ENCODE results near the gene OR5AU1. TPM values are rescaled to one million over a fixed set of nuclear protein-coding genes. Genes with fewer than 3 reads are reported as not detected.

OR5AU1 gene
- total RNA-seq, 1 donor from 2014 or later = not detected

DNA sequence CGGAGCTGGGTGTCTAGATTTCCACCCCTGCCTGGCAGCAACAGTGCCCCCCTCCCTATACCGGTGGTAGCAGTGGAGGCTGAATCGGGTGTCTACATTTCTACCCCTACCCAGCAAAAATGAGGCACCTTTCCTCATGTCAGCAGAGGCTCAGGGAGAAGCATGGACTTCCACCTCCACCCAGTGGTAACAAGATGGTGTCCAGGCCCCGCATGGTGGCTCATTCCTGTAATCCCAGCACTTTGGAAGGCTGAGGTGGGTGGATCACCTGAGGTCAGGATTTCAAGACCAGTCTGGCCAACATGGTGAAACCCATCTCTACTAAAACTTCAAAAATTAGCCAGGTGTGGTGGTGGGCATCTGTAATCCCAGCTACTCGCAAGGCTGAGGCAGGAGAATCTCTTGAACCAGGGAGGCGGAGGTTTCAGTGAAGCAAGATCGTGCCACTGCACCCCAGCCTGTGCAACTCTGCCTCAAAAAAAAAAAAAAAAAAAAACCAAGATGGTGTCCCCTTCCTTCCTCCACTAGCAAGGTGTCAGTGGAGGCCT is 35.5 kb upstream of the OR5AU1 start:
- peaks cover 10% of the 10 kb centered on the region for H3K4me1 Mint-ChIP-seq (ENCODE audit: unreplicated experiment)
- no peaks in the 10 kb centered on the region for H3K36me3 Mint-ChIP-seq (ENCODE audit: unreplicated experiment)
- no peak for DNase-seq (ENCODE audit: extremely low spot score, unreplicated experiment)
- peaks cover 11% of the 10 kb centered on the region for H3K27me3 Mint-ChIP-seq (ENCODE audit: unreplicated experiment)
- H3K9me3 Mint-ChIP-seq (ENCODE audit: unreplicated experiment) = no peaks in the 10 kb centered on the region
- TF ChIP-seq, protein P1, sequence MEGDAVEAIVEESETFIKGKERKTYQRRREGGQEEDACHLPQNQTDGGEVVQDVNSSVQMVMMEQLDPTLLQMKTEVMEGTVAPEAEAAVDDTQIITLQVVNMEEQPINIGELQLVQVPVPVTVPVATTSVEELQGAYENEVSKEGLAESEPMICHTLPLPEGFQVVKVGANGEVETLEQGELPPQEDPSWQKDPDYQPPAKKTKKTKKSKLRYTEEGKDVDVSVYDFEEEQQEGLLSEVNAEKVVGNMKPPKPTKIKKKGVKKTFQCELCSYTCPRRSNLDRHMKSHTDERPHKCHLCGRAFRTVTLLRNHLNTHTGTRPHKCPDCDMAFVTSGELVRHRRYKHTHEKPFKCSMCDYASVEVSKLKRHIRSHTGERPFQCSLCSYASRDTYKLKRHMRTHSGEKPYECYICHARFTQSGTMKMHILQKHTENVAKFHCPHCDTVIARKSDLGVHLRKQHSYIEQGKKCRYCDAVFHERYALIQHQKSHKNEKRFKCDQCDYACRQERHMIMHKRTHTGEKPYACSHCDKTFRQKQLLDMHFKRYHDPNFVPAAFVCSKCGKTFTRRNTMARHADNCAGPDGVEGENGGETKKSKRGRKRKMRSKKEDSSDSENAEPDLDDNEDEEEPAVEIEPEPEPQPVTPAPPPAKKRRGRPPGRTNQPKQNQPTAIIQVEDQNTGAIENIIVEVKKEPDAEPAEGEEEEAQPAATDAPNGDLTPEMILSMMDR (IDR thresholded peaks at IDR 0.05) = no peak
- peak overlapping the region; percentile 40 for H3K4me3 Mint-ChIP-seq (ENCODE audit: unreplicated experiment)
- H3K27ac Mint-ChIP-seq (ENCODE audit: unreplicated experiment) = no peak overlapping the region

DNA sequence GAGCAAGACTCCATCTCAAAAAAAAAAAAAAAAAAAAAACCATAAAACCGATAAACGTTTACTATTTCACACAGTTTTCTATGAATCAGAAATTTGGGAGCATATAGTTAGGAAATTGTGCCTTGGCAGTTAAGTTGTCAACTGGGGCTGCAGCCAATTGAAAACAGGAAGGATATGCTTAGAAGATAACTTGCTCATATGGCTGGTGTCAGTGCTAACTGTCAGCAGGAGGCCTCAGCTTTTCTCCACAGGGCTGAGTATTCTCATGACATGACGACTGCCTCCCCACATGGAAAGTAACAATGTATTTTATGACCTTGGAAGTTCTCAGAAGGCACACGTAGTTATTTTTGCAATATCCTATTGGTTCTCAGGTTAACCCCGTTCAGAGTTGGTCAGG is 29.6 kb upstream of the OR5AU1 start:
- H3K4me3 Mint-ChIP-seq (ENCODE audit: unreplicated experiment) = no peak overlapping the region
- TF ChIP-seq, protein P1 (IDR thresholded peaks at IDR 0.05) = no peak
- H3K36me3 Mint-ChIP-seq (ENCODE audit: unreplicated experiment) = peaks cover 3% of the 10 kb centered on the region
- peaks cover 8% of the 10 kb centered on the region for H3K4me1 Mint-ChIP-seq (ENCODE audit: unreplicated experiment)
- H3K27me3 Mint-ChIP-seq (ENCODE audit: unreplicated experiment) = peaks cover 20% of the 10 kb centered on the region
- DNase-seq (ENCODE audit: extremely low spot score, unreplicated experiment) = no peak
- peaks cover 15% of the 10 kb centered on the region for H3K9me3 Mint-ChIP-seq (ENCODE audit: unreplicated experiment)
- no peak overlapping the region for H3K27ac Mint-ChIP-seq (ENCODE audit: unreplicated experiment)

DNA sequence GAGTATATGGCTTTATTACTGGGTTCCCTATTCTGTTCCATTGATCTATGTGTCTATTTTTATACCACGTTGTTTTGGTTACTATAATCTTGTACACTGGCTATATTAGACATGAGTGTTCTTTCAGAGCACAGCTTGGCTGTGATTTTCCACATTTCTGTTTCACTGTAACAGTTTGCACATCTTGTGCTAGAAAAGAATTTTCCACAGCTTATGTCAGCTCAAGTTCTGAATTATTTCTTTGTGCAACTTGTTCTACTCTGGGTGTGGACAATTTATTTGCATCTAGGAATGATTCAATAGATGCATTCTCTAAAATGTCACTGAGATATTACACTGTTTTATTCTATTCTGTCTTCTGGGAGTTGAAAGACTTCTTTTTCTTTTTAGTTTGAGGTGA is 28.4 kb upstream of the OR5AU1 start:
- peaks cover 15% of the 10 kb centered on the region for H3K9me3 Mint-ChIP-seq (ENCODE audit: unreplicated experiment)

DNA sequence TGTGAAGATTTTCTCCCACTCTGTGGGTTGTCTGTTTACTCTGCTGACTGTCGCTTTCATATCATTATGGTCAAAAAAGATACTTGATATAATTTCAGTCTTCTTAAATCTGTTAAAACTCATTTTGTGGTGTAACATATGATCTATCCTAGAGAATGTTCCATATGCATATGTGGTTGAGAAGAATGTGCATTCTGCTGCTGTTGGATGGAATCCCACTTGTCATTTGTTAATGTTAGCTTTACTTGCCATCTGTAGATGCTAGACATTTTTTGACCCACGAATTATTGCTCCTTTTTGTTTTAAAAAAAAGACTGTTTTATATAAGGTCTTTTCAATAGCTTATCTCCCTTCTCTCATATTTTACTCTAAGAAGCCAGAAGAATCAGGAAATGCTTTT is 26.3 kb upstream of the OR5AU1 start:
- no peak for DNase-seq (ENCODE audit: extremely low spot score, unreplicated experiment)
- Mint-ChIP-seq H3K27ac (ENCODE audit: unreplicated experiment) (no peak overlapping the region), H3K36me3 (ENCODE audit: unreplicated experiment) (peaks cover 3% of the 10 kb centered on the region), H3K9me3 (ENCODE audit: unreplicated experiment) (peaks cover 17% of the 10 kb centered on the region), H3K4me3 (ENCODE audit: unreplicated experiment) (no peak overlapping the region), H3K27me3 (ENCODE audit: unreplicated experiment) (peaks cover 35% of the 10 kb centered on the region), H3K4me1 (ENCODE audit: unreplicated experiment) (peaks cover 8% of the 10 kb centered on the region)
- TF ChIP-seq, protein P1 (IDR thresholded peaks at IDR 0.05) = no peak

More for the DNA sequence above, 28.4 kb upstream of the OR5AU1 start:
- no peak overlapping the region for H3K4me3 Mint-ChIP-seq (ENCODE audit: unreplicated experiment)
- H3K4me1 Mint-ChIP-seq (ENCODE audit: unreplicated experiment) = peaks cover 8% of the 10 kb centered on the region
- TF ChIP-seq, protein P1 (IDR thresholded peaks at IDR 0.05) = no peak
- no peak overlapping the region for H3K27ac Mint-ChIP-seq (ENCODE audit: unreplicated experiment)
- peaks cover 29% of the 10 kb centered on the region for H3K27me3 Mint-ChIP-seq (ENCODE audit: unreplicated experiment)
- H3K36me3 Mint-ChIP-seq (ENCODE audit: unreplicated experiment) = peaks cover 3% of the 10 kb centered on the region
- DNase-seq (ENCODE audit: extremely low spot score, unreplicated experiment) = no peak

DNA sequence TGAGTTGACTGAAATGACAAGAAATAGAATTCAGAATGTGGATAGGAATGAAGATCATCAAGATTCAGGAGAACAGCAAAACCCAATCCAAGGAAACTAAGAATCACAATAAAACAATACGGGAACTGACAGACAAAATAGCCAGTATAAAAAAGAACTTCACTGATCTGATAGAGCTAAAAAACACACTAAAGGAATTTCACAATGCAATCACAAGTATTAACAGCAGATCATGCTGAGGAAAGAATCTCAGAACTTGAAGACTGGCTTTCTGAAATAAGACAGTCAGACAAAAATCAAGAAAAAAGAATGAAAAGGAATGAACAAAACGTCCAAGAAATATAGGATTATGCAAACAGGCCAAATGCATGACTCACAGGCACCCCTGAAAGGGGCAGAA is 15.3 kb upstream of the OR5AU1 start:
- H3K27me3 Mint-ChIP-seq (ENCODE audit: unreplicated experiment) = peaks cover 48% of the 10 kb centered on the region
- H3K36me3 Mint-ChIP-seq (ENCODE audit: unreplicated experiment) = peaks cover 3% of the 10 kb centered on the region
- H3K4me3 Mint-ChIP-seq (ENCODE audit: unreplicated experiment) = no peak overlapping the region
- DNase-seq (ENCODE audit: extremely low spot score, unreplicated experiment) = no peak
- H3K9me3 Mint-ChIP-seq (ENCODE audit: unreplicated experiment) = peaks cover 17% of the 10 kb centered on the region
- TF ChIP-seq, protein P1 (IDR thresholded peaks at IDR 0.05) = no peak
- H3K27ac Mint-ChIP-seq (ENCODE audit: unreplicated experiment) = no peak overlapping the region
- no peaks in the 10 kb centered on the region for H3K4me1 Mint-ChIP-seq (ENCODE audit: unreplicated experiment)
